Activated naive CD4-positive, alpha-beta T cell treated with anti-CD3 and anti-CD28 coated beads, Interleukin-2, amount 50 U/mL, for 72 hours (primary cell): ENCODE data around the gene PPARD. TPM values are rescaled to one million over a fixed set of nuclear protein-coding genes. Genes with fewer than 3 reads are reported as not detected.
"Not testable (repeated sequence)": the region's sequence is repeated elsewhere in the genome, so short reads cannot be mapped to it uniquely, and the experiment has no call there.

Experiments used
- ATAC-seq, 2 donors: fragments of 150-1000 bp; cut with Tn5 transposase; 2 replicates each; pipeline ENCODE4 v1.10.0; 2021; ENCODE audit warnings: mild to moderate bottlenecking in 2 of 2, moderate library complexity in 2 of 2
- DNase-seq, 2 donors: peaks; one replicate each; pipeline ENCODE4 v3.0.0; 2021 to 2022; ENCODE audit warnings: low spot score in 2 of 2
- H3K27ac Mint-ChIP-seq, 2 donors: one replicate each; pipeline ENCODE4 v1.8.0; 2022; ENCODE audit warnings: mild to moderate bottlenecking in 2 of 2, mixed read lengths in 2 of 2
- H3K36me3 Mint-ChIP-seq, 2 donors: one replicate each; pipeline ENCODE4 v1.8.0; 2022; ENCODE audit warnings: mixed read lengths in 2 of 2
- H3K9me3 Mint-ChIP-seq, 2 donors: one replicate each; pipeline ENCODE4 v1.8.0; 2022; ENCODE audit warnings: mixed read lengths in 2 of 2
- total RNA-seq, 2 donors: library from RNA; stranded (reverse); gene quantifications; one replicate each; pipeline ENCODE4 v1.2.3, GENCODE V29; 2022

PPARD gene
- total RNA-seq, 2 donors from 2014 or later: 23.2 to 25.1 TPM

GRCh38 chr6:35330541-35331119 lies 11.7 kb upstream of the PPARD start:
- H3K9me3 Mint-ChIP-seq: peaks cover 4 to 10% of the 10 kb centered on the region in 2 donors
- peaks cover 21 to 22% of the 10 kb centered on the region in 2 donors for H3K36me3 Mint-ChIP-seq
- ATAC-seq: no peak
- H3K27ac Mint-ChIP-seq: no peak overlapping the region
- no peak for DNase-seq

- not testable (repeated sequence) for H3K9me3 Mint-ChIP-seq
- peak; percentile 50 to 59 for ATAC-seq
Observed at GRCh38 chr6:35332074-35332887, 10.1 kb upstream of the PPARD start.

GRCh38 chr6:35341557-35341956 lies 801 bp upstream of the PPARD start:
- ATAC-seq: no peak
- no peaks in the 10 kb centered on the region for H3K9me3 Mint-ChIP-seq
- peak overlapping the region in 1 of 2 donors; percentile 84 for H3K27ac Mint-ChIP-seq
- no peak for DNase-seq
- H3K36me3 Mint-ChIP-seq: peaks cover 11 to 27% of the 10 kb centered on the region in 2 donors

More at GRCh38 chr6:35332074-35332887, 10.1 kb upstream of the PPARD start:
- Mint-ChIP-seq H3K36me3 (peaks cover 21 to 24% of the 10 kb centered on the region in 2 donors), H3K27ac (peak overlapping the region in 1 of 2 donors; percentile 72)
- not testable (repeated sequence) for DNase-seq

GRCh38 chr6:35343092-35343834 lies 905 bp downstream of the PPARD start:
- Mint-ChIP-seq H3K27ac (peak overlapping the region; percentile 84 to 96), H3K9me3 (no peaks in the 10 kb centered on the region), H3K36me3 (peaks cover 11 to 31% of the 10 kb centered on the region in 2 donors)
- DNase-seq (no peak), ATAC-seq (no peak)

- no peak for ATAC-seq
Observed at GRCh38 chr6:35343835-35344550, 1.6 kb downstream of the PPARD start.

GRCh38 chr6:35351422-35351821 lies 9.1 kb downstream of the PPARD start:
- Mint-ChIP-seq H3K36me3 (peaks cover 13 to 60% of the 10 kb centered on the region in 2 donors), H3K27ac (peak overlapping the region in 1 of 2 donors; percentile 36), H3K9me3 (no peaks in the 10 kb centered on the region)
- DNase-seq (no peak), ATAC-seq (no peak)

More at GRCh38 chr6:35343835-35344550, 1.6 kb downstream of the PPARD start:
- Mint-ChIP-seq H3K36me3 (peaks cover 11 to 37% of the 10 kb centered on the region in 2 donors), H3K27ac (peak overlapping the region; percentile 84 to 92), H3K9me3 (no peaks in the 10 kb centered on the region)
- no peak for DNase-seq

- peaks cover 13 to 61% of the 10 kb centered on the region in 2 donors for H3K36me3 Mint-ChIP-seq
- H3K9me3 Mint-ChIP-seq: no peaks in the 10 kb centered on the region
- no peak for DNase-seq
- H3K27ac Mint-ChIP-seq: peak overlapping the region in 1 of 2 donors; percentile 5
- no peak for ATAC-seq
Observed at GRCh38 chr6:35352735-35353134, 10.4 kb downstream of the PPARD start.

- DNase-seq: no peak
- no peak for ATAC-seq
- Mint-ChIP-seq H3K9me3 (no peaks in the 10 kb centered on the region), H3K36me3 (peaks cover 13 to 48% of the 10 kb centered on the region in 2 donors), H3K27ac (no peak overlapping the region)
Observed at GRCh38 chr6:35354361-35355135, 12.2 kb downstream of the PPARD start.

- DNase-seq (no peak), ATAC-seq (no peak)
- H3K27ac Mint-ChIP-seq: peak overlapping the region in 1 of 2 donors; percentile 65
- peaks cover 9 to 29% of the 10 kb centered on the region in 2 donors for H3K36me3 Mint-ChIP-seq
- H3K9me3 Mint-ChIP-seq: no peaks in the 10 kb centered on the region
Observed at GRCh38 chr6:35356391-35356790, 14.0 kb downstream of the PPARD start.

GRCh38 chr6:35357677-35358076 lies 15.3 kb downstream of the PPARD start:
- ATAC-seq: no peak
- H3K27ac Mint-ChIP-seq: peak overlapping the region in 1 of 2 donors; percentile 15
- H3K36me3 Mint-ChIP-seq: peaks cover 9 to 20% of the 10 kb centered on the region in 2 donors
- H3K9me3 Mint-ChIP-seq: no peaks in the 10 kb centered on the region
- DNase-seq: no peak

GRCh38 chr6:35358086-35358485 lies 15.7 kb downstream of the PPARD start:
- Mint-ChIP-seq H3K36me3 (peaks cover 5 to 16% of the 10 kb centered on the region in 2 donors), H3K27ac (peak overlapping the region; percentile 15 to 26), H3K9me3 (no peaks in the 10 kb centered on the region)
- ATAC-seq (no peak), DNase-seq (no peak)

- H3K36me3 Mint-ChIP-seq: peaks cover 0 to 10% of the 10 kb centered on the region in 2 donors
- no peak for ATAC-seq
- H3K9me3 Mint-ChIP-seq: no peaks in the 10 kb centered on the region
- no peak for DNase-seq
- peak overlapping the region in 1 of 2 donors; percentile 21 for H3K27ac Mint-ChIP-seq
Observed at GRCh38 chr6:35359346-35359743, 17.0 kb downstream of the PPARD start.

- H3K9me3 Mint-ChIP-seq: no peaks in the 10 kb centered on the region
- peaks cover 0 to 10% of the 10 kb centered on the region in 2 donors for H3K36me3 Mint-ChIP-seq
- no peak for DNase-seq
- ATAC-seq: no peak
- H3K27ac Mint-ChIP-seq: peak overlapping the region; percentile 21 to 23
Observed at GRCh38 chr6:35359744-35360348, 17.5 kb downstream of the PPARD start.

GRCh38 chr6:35360349-35361138 lies 18.2 kb downstream of the PPARD start:
- no peak for DNase-seq
- Mint-ChIP-seq H3K9me3 (no peaks in the 10 kb centered on the region), H3K27ac (peak overlapping the region; percentile 12 to 25), H3K36me3 (peaks cover 0 to 10% of the 10 kb centered on the region in 2 donors)
- no peak for ATAC-seq
